ENCODE measurements around the gene ARHGAP22. TPM values are rescaled to one million over a fixed set of nuclear protein-coding genes. Genes with fewer than 3 reads are reported as not detected.

The ARHGAP22 gene
- total RNA-seq, 8 experiments from 2014 or later = 0.72 to 9.3 (median 1.8) TPM

- no peak overlapping the region for H3K27ac ChIP-seq
- 70 to 90% (median 81%) methylated on average over 1 to 6 of the region's 7 CpGs; no CpG with 5 or more reads in 4 of the 10 experiments for WGBS, 10 experiments
- no peaks in the 10 kb centered on the region for H3K4me1 ChIP-seq (replicated peaks in 1 of 2)
- in situ Hi-C loops (cut with MboI; ENCODE audit: low pct_unique_long_range_greater_than_20kb in 2 of 9, low sequenced_read_pairs in 9 of 9, unreplicated experiment in 9 of 9) = no loop called here
- H3K4me3 ChIP-seq = no peak overlapping the region
- ATAC-seq (replicated peaks in 6 of 8) = no peak
Measured at GRCh38 chr10:48548531-48549135, 56.2 kb downstream of the ARHGAP22 start.

GRCh38 chr10:48547981-48548380, 56.9 kb downstream of the ARHGAP22 start:
- in situ Hi-C loops (cut with MboI; ENCODE audit: low pct_unique_long_range_greater_than_20kb in 2 of 9, low sequenced_read_pairs in 9 of 9, unreplicated experiment in 9 of 9) = no loop called here
- no peak for ATAC-seq (replicated peaks in 6 of 8)
- H3K27ac ChIP-seq = no peak overlapping the region
- no peaks in the 10 kb centered on the region for H3K4me1 ChIP-seq (replicated peaks in 1 of 2)
- no peak overlapping the region for H3K4me3 ChIP-seq
- 90 to 100% (median 96%) methylated on average over 1 to 7 of the region's 10 CpGs; no CpG with 5 or more reads in 6 of the 10 experiments for WGBS, 10 experiments

GRCh38 chr10:48547061-48547895, 57.6 kb downstream of the ARHGAP22 start:
- Histone ChIP-seq H3K4me1 (replicated peaks in 1 of 2) (no peaks in the 10 kb centered on the region), H3K27ac (no peak overlapping the region), H3K4me3 (no peak overlapping the region)
- no peak for ATAC-seq (replicated peaks in 6 of 8)
- in situ Hi-C loops (cut with MboI; ENCODE audit: low pct_unique_long_range_greater_than_20kb in 2 of 9, low sequenced_read_pairs in 9 of 9, unreplicated experiment in 9 of 9) = no loop called here
- 69 to 93% (median 81%) methylated on average over 1 to 4 of the region's 10 CpGs; no CpG with 5 or more reads in 3 of the 10 experiments for WGBS, 10 experiments

- ATAC-seq (replicated peaks in 6 of 8) = peak in 3 of 8 experiments; percentile 6 to 21 (median 16)
- 73 to 100% (median 84%) methylated on average over 1 to 6 of the region's 14 CpGs; no CpG with 5 or more reads in 4 of the 10 experiments for WGBS, 10 experiments
- Histone ChIP-seq H3K4me3 (no peak overlapping the region), H3K27ac (no peak overlapping the region), H3K4me1 (replicated peaks in 1 of 2) (no peaks in the 10 kb centered on the region)
- in situ Hi-C loops (cut with MboI; ENCODE audit: low pct_unique_long_range_greater_than_20kb in 2 of 9, low sequenced_read_pairs in 9 of 9, unreplicated experiment in 9 of 9) = no loop called here
Measured at GRCh38 chr10:48545462-48546145, 59.3 kb downstream of the ARHGAP22 start.

GRCh38 chr10:48543182-48543844, 61.6 kb downstream of the ARHGAP22 start:
- 0 to 100% (median 71%) methylated on average over 1 to 2 of the region's 3 CpGs; no CpG with 5 or more reads in 1 of the 10 experiments for WGBS, 10 experiments
- H3K4me3 ChIP-seq = no peak overlapping the region
- no peaks in the 10 kb centered on the region for H3K4me1 ChIP-seq (replicated peaks in 1 of 2)
- in situ Hi-C loops (cut with MboI; ENCODE audit: low pct_unique_long_range_greater_than_20kb in 2 of 9, low sequenced_read_pairs in 9 of 9, unreplicated experiment in 9 of 9) = no loop called here
- peak in 3 of 8 experiments; percentile 54 to 98 (median 98) for ATAC-seq (replicated peaks in 6 of 8)
- H3K27ac ChIP-seq = no peak overlapping the region

GRCh38 chr10:48542471-48543181, 62.2 kb downstream of the ARHGAP22 start:
- no peak for ATAC-seq (replicated peaks in 6 of 8)
- H3K4me1 ChIP-seq (replicated peaks in 1 of 2) = no peaks in the 10 kb centered on the region
- in situ Hi-C loops (cut with MboI; ENCODE audit: low pct_unique_long_range_greater_than_20kb in 2 of 9, low sequenced_read_pairs in 9 of 9, unreplicated experiment in 9 of 9) = no loop called here
- 80 to 100% (median 86%) methylated on average over 1 of the region's 6 CpGs; no CpG with 5 or more reads in 5 of the 10 experiments for WGBS, 10 experiments
- H3K4me3 ChIP-seq = no peak overlapping the region
- no peak overlapping the region for H3K27ac ChIP-seq

- H3K27ac ChIP-seq = no peak overlapping the region
- 33 to 100% (median 78%) methylated on average over 1 to 4 of the region's 7 CpGs; no CpG with 5 or more reads in 6 of the 10 experiments for WGBS, 10 experiments
- no peak for ATAC-seq (replicated peaks in 6 of 8)
- peaks cover 0 to 3% of the 10 kb centered on the region in 2 donors for H3K4me1 ChIP-seq (replicated peaks in 1 of 2)
- in situ Hi-C loops (cut with MboI; ENCODE audit: low pct_unique_long_range_greater_than_20kb in 2 of 9, low sequenced_read_pairs in 9 of 9, unreplicated experiment in 9 of 9) = no loop called here
- H3K4me3 ChIP-seq = no peak overlapping the region
Measured at GRCh38 chr10:48541144-48541795, 63.6 kb downstream of the ARHGAP22 start.

GRCh38 chr10:48538611-48539010, 66.3 kb downstream of the ARHGAP22 start:
- 28 to 100% (median 84%) methylated on average over 1 to 2 of the region's 2 CpGs; no CpG with 5 or more reads in 2 of the 10 experiments for WGBS, 10 experiments
- no peak for ATAC-seq (replicated peaks in 6 of 8)
- no peak overlapping the region for H3K4me3 ChIP-seq
- no peak overlapping the region for H3K27ac ChIP-seq
- in situ Hi-C loops (cut with MboI; ENCODE audit: low pct_unique_long_range_greater_than_20kb in 2 of 9, low sequenced_read_pairs in 9 of 9, unreplicated experiment in 9 of 9) = no loop called here
- H3K4me1 ChIP-seq (replicated peaks in 1 of 2) = peaks cover 0 to 3% of the 10 kb centered on the region in 2 donors

GRCh38 chr10:48536916-48537890, 67.7 kb downstream of the ARHGAP22 start:
- peak in 1 of 8 experiments; percentile 49 for ATAC-seq (replicated peaks in 6 of 8)
- no peak overlapping the region for H3K27ac ChIP-seq
- in situ Hi-C loops (cut with MboI; ENCODE audit: low pct_unique_long_range_greater_than_20kb in 2 of 9, low sequenced_read_pairs in 9 of 9, unreplicated experiment in 9 of 9) = no loop called here
- H3K4me1 ChIP-seq (replicated peaks in 1 of 2) = peaks cover 0 to 3% of the 10 kb centered on the region in 2 donors
- 40 to 100% (median 83%) methylated on average over 1 to 8 of the region's 13 CpGs; no CpG with 5 or more reads in 2 of the 10 experiments for WGBS, 10 experiments
- no peak overlapping the region for H3K4me3 ChIP-seq

GRCh38 chr10:48536156-48536500, 68.7 kb downstream of the ARHGAP22 start:
- H3K4me3 ChIP-seq = no peak overlapping the region
- WGBS, 10 experiments = 80 to 100% (median 100%) methylated on average over 1 to 2 of the region's 3 CpGs; no CpG with 5 or more reads in 7 of the 10 experiments
- in situ Hi-C loops (cut with MboI; ENCODE audit: low pct_unique_long_range_greater_than_20kb in 2 of 9, low sequenced_read_pairs in 9 of 9, unreplicated experiment in 9 of 9) = no loop called here
- ATAC-seq (replicated peaks in 6 of 8) = no peak
- H3K4me1 ChIP-seq (replicated peaks in 1 of 2) = peaks cover 0 to 3% of the 10 kb centered on the region in 2 donors
- no peak overlapping the region for H3K27ac ChIP-seq

All from motor neuron (in vitro differentiated cells).